Brain microvascular endothelial cell (primary cell): ENCODE results near the gene FNDC10.

ENCODE experiments used
- DNase-seq: peaks from one replicate; pipeline ENCODE4 v3.0.0-alpha.2; 2020
- H3K27ac ChIP-seq: fragments of 250-450 bp; sonication (Bioruptor Pico); 2 replicates; pipeline ENCODE4 v1.5.1; 2020; ENCODE audit warnings: mild to moderate bottlenecking, moderate library complexity
- H3K27me3 ChIP-seq: fragments of 250-450 bp; sonication (Bioruptor Pico); replicated peaks from 2 replicates; pipeline ENCODE4 v1.5.1; 2020; ENCODE audit warnings: mild to moderate bottlenecking
- H3K36me3 ChIP-seq: fragments of 250-450 bp; sonication (Bioruptor Pico); replicated peaks from 2 replicates; pipeline ENCODE4 v1.5.1; 2020; ENCODE audit warnings: mild to moderate bottlenecking
- H3K4me3 ChIP-seq: 2 replicates; pipeline ENCODE4 v1.5.1; 2011; ENCODE audit warnings: low read depth, mild to moderate bottlenecking, control low read depth, low read length, moderate library complexity
- in situ Hi-C: cut with HindIII; loops from 2 replicates; pipeline ENCODE4 v1.10.0; 2017; ENCODE audit warnings: low sequenced_read_pairs, low pct_ligation_motif_present
- TF ChIP-seq, protein P1 (sequence below): IDR thresholded peaks from 2 replicates; pipeline ENCODE4 v1.5.1; 2011; ENCODE audit warnings: low read depth, mild to moderate bottlenecking, moderate library complexity, low read length, control low read depth, inconsistent platforms; ENCODE audit errors: missing control alignments

Gene FNDC10

DNA sequence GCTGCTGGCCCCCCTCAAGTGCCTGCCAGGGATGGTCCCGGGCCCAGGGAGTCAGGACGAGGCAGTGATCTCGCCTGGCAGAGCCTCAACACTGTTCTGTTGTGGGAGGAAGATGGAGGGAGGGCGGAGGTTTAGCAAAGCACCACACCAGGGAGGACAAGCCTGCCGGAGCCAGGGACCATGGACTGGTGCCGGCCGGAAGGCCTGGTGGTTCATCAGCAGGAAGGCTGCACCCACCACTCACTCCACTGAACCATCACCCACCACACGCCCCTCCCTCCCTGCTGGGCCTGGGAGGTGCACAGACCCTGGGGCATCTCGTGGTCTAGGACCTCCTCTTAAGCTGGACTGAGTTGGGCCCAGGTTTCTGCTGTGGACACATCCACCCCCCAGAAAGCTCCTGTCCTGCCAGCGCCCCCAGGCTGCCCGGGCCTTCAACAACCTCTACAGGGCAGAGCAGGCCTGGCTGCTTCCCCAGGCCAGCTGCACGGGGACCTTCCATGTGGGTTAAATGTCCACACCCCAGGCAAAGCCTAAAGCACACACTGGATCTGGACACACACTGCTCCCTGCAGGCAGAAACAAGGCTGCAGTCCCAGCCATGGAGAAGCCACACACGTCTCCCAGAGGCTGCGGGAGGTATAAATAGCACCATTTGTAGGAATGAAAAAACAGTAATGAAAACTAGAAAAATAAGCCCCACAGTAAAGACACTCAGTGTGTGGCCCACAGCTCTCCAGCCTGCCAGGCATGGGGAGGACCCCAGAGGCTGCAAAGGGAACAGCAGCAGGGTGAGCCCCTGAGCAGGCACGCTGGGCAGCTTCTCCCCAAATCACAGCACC lies 49.1 kb downstream of the FNDC10 start:
- peak; percentile 71 for DNase-seq
- TF ChIP-seq, protein P1, sequence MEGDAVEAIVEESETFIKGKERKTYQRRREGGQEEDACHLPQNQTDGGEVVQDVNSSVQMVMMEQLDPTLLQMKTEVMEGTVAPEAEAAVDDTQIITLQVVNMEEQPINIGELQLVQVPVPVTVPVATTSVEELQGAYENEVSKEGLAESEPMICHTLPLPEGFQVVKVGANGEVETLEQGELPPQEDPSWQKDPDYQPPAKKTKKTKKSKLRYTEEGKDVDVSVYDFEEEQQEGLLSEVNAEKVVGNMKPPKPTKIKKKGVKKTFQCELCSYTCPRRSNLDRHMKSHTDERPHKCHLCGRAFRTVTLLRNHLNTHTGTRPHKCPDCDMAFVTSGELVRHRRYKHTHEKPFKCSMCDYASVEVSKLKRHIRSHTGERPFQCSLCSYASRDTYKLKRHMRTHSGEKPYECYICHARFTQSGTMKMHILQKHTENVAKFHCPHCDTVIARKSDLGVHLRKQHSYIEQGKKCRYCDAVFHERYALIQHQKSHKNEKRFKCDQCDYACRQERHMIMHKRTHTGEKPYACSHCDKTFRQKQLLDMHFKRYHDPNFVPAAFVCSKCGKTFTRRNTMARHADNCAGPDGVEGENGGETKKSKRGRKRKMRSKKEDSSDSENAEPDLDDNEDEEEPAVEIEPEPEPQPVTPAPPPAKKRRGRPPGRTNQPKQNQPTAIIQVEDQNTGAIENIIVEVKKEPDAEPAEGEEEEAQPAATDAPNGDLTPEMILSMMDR: peak; percentile 80
- Histone ChIP-seq H3K27me3 (no peaks in the 10 kb centered on the region), H3K4me3 (no peak overlapping the region), H3K36me3 (peaks cover 7% of the 10 kb centered on the region), H3K27ac (no peak overlapping the region)
- in situ Hi-C loops: no loop called here

- Histone ChIP-seq H3K4me3 (no peak overlapping the region), H3K27ac (no peak overlapping the region), H3K36me3 (peaks cover under 1% of the 10 kb centered on the region), H3K27me3 (no peaks in the 10 kb centered on the region)
- in situ Hi-C loops: no loop called here
- DNase-seq: no peak
- TF ChIP-seq, protein P1: no peak
Measured at GRCh38 chr1:1550087-1550486, 49.8 kb downstream of the FNDC10 start.

DNA sequence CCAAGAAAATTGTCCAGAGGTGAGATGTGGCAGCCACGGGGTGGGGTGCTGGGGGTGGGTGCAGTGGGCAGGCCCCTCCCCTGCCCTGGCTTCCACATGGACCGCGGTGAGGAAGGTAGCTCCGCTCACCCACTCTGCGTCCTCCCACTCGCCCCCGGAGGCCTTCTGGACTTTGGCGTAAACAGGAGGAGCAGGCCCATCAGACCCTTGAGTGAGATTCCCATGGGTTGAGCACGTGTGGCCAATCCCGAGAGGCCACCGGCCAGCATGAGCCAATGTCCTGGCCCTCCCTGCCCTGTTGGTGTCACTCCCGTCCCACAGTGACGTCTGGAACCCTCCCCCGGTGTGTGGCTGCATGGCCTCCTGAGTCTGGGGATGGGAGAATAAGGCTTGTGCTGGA lies 51.3 kb downstream of the FNDC10 start:
- in situ Hi-C loops: no loop called here
- TF ChIP-seq, protein P1: no peak
- no peaks in the 10 kb centered on the region for H3K36me3 ChIP-seq

More for the DNA sequence above, 51.3 kb downstream of the FNDC10 start:
- no peak overlapping the region for H3K27ac ChIP-seq
- H3K4me3 ChIP-seq: no peak overlapping the region
- no peaks in the 10 kb centered on the region for H3K27me3 ChIP-seq
- DNase-seq: no peak
